Calu3 (cell line): Measurements from ENCODE around the gene CDH4. TPM values are rescaled to one million over a fixed set of nuclear protein-coding genes. Genes with fewer than 3 reads are reported as not detected.

Experiments
- BruUV-seq: library from RNA; stranded (reverse); fragments of 400-500 nt; replicated peaks from 2 replicates; lab custom pipeline; 2021; lab: Mats Ljungman, UMichigan
- CTCF ChIA-PET: fragments of 300-600 bp; sonication (Branson Sonifier 250); formaldehyde crosslinking; loops from one replicate; lab custom pipeline; 2022; ENCODE audit warnings: antibody characterized with exemption; lab: Charles Lee
- DNase-seq: peaks from one replicate; pipeline ENCODE4 v3.0.0; 2022
- H3K27ac Mint-ChIP-seq: one replicate; pipeline ENCODE4 v1.8.0; 2022; ENCODE audit warnings: mixed read lengths; ENCODE audit not compliant: unreplicated experiment
- H3K27me3 Mint-ChIP-seq: one replicate; pipeline ENCODE4 v1.8.0; 2022; ENCODE audit warnings: mixed read lengths; ENCODE audit not compliant: unreplicated experiment
- H3K36me3 Mint-ChIP-seq: one replicate; pipeline ENCODE4 v1.8.0; 2022; ENCODE audit warnings: mild to moderate bottlenecking, moderate library complexity, mixed read lengths; ENCODE audit not compliant: insufficient read depth, unreplicated experiment
- H3K4me1 Mint-ChIP-seq: one replicate; pipeline ENCODE4 v1.8.0; 2022; ENCODE audit warnings: mild to moderate bottlenecking, low read depth, mixed read lengths; ENCODE audit not compliant: unreplicated experiment
- H3K4me3 Mint-ChIP-seq: one replicate; pipeline ENCODE4 v1.8.0; 2022; ENCODE audit warnings: mild to moderate bottlenecking, low read depth, moderate library complexity, mixed read lengths; ENCODE audit not compliant: unreplicated experiment
- H3K9me3 Mint-ChIP-seq: one replicate; pipeline ENCODE4 v1.8.0; 2022; ENCODE audit warnings: low read depth, mixed read lengths; ENCODE audit not compliant: unreplicated experiment
- intact Hi-C: fragments of 100-400 bp; cut with micrococcal nuclease; formaldehyde crosslinking; loops from one replicate; pipeline ENCODE4 v1.10.0; 2022; ENCODE audit not compliant: unreplicated experiment
- total RNA-seq: library from RNA; stranded (reverse); gene quantifications from 2 replicates; pipeline ENCODE4 v1.2.3, GENCODE V29; 2022
- TF ChIP-seq, protein P1 (sequence below): fragments of 200-600 bp; IDR thresholded peaks from one replicate; pipeline ENCODE4 v1.8.0; 2022; ENCODE audit warnings: antibody characterized with exemption; ENCODE audit not compliant: unreplicated experiment

CDH4 gene
- total RNA-seq, 1 experiment from 2014 or later, result not detected

DNA sequence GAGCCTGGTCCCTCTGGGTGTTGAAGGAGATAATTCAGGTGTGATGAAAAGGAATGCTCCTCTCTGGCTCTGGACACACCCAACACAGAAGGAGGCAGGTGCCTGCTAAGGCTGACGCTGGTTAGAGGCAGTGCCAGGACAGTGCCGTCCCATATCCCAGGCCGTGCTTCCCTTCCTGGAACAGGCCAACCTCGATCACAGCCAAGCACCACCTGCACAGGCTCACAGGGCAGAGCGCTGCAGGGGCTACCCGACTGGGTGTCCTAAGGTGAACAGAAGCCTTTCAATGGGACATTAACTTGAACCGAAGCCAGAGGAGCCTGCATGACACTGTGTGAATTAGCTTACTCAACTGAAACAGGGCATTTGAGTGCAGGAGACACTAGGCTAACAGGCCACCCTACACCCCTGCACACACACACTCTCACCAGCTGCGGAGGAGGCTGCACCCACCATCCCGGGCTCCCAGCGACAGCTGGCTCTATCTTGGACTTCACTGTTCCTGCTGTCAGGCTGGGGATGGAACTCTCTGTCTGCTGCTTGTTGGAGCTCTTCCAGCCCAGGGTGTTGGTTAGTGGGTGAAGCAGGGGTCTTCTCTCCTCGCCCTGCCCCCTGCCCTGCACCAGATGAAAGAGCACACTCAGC, 466.4 kb downstream of the CDH4 start:
- H3K9me3 Mint-ChIP-seq, result peaks cover 2% of the 10 kb centered on the region
- H3K4me3 Mint-ChIP-seq, result no peak overlapping the region
- peaks cover 67% of the 10 kb centered on the region for H3K27me3 Mint-ChIP-seq
- no peak for DNase-seq
- BruUV-seq, result no TSS peak
- CTCF ChIA-PET, result interaction anchor here (1.0 kb wide), 1 partner anchor 14 kb away, joined by 3 read pairs; no protein-coding TSS in a partner anchor
- TF ChIP-seq, protein P1, sequence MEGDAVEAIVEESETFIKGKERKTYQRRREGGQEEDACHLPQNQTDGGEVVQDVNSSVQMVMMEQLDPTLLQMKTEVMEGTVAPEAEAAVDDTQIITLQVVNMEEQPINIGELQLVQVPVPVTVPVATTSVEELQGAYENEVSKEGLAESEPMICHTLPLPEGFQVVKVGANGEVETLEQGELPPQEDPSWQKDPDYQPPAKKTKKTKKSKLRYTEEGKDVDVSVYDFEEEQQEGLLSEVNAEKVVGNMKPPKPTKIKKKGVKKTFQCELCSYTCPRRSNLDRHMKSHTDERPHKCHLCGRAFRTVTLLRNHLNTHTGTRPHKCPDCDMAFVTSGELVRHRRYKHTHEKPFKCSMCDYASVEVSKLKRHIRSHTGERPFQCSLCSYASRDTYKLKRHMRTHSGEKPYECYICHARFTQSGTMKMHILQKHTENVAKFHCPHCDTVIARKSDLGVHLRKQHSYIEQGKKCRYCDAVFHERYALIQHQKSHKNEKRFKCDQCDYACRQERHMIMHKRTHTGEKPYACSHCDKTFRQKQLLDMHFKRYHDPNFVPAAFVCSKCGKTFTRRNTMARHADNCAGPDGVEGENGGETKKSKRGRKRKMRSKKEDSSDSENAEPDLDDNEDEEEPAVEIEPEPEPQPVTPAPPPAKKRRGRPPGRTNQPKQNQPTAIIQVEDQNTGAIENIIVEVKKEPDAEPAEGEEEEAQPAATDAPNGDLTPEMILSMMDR, result no peak
- no peaks in the 10 kb centered on the region for H3K4me1 Mint-ChIP-seq
- intact Hi-C loops, result no loop called here
- no peaks in the 10 kb centered on the region for H3K36me3 Mint-ChIP-seq
- no peak overlapping the region for H3K27ac Mint-ChIP-seq

DNA sequence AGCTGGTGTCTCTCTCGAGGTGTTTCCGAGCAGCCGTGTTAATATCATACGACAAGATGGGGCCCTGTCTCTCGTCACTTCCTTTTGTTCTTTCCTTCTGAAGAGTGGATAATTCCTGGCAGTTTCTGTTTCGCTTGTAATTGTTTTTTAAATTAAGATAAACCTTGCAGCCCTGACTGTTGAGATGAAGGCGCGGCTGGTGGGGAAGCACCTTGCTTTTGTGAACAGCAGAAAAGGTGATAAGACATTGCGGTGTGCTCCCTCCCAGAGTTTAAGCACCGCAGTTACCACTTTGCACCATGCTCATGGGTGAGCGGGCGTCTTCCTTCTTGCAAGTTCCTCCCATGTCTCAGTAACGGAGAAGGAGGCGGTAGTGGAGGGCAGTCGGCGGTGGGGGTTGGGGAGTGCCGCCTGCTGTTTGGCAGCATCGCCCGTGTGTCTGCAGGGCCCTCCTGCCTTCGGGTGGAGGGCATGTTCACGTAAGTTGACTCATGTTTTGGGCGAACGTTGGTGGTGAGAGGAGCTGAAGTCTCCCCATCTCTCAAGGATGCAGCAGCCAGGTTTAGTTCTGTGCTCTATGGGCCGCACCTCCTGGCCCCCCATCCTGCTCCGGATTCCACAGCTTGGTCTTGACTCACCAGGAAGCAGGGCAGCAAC, 467.8 kb downstream of the CDH4 start:
- intact Hi-C loops, result no loop called here
- Mint-ChIP-seq H3K36me3 (no peaks in the 10 kb centered on the region), H3K4me3 (no peak overlapping the region), H3K27ac (no peak overlapping the region), H3K4me1 (no peaks in the 10 kb centered on the region), H3K9me3 (no peaks in the 10 kb centered on the region), H3K27me3 (peaks cover 60% of the 10 kb centered on the region)
- BruUV-seq, result no TSS peak
- CTCF ChIA-PET, result interaction anchor here (0.6 kb wide), 1 partner anchor 32 kb away, joined by 4 read pairs; no protein-coding TSS in a partner anchor
- DNase-seq, result no peak
- TF ChIP-seq, protein P1, result no peak

DNA sequence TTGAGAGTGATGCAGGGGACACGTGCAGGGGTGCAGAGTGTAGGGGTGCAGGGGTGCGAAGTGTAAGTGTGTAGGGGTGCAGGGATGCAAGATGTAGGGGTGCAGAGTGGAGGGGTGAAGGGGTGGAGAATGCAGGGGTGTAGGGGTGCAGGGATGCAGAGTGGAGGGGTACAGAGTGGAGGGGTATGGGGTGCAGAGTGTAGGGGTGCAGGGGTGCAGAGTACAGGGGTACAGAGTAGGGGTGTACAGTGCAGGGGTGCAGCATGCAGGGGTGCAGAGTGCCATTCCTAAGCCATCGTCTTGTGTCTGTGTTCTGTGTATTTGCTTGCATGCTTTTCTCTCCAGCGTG, 468.3 kb downstream of the CDH4 start:
- no peaks in the 10 kb centered on the region for H3K36me3 Mint-ChIP-seq
- no peaks in the 10 kb centered on the region for H3K4me1 Mint-ChIP-seq
- intact Hi-C loops, result no loop called here
- peaks cover 57% of the 10 kb centered on the region for H3K27me3 Mint-ChIP-seq
- TF ChIP-seq, protein P1, result no peak
- H3K27ac Mint-ChIP-seq, result no peak overlapping the region
- H3K9me3 Mint-ChIP-seq, result no peaks in the 10 kb centered on the region
- no TSS peak for BruUV-seq
- DNase-seq, result no peak
- no peak overlapping the region for H3K4me3 Mint-ChIP-seq
- CTCF ChIA-PET, result no interaction called here

DNA sequence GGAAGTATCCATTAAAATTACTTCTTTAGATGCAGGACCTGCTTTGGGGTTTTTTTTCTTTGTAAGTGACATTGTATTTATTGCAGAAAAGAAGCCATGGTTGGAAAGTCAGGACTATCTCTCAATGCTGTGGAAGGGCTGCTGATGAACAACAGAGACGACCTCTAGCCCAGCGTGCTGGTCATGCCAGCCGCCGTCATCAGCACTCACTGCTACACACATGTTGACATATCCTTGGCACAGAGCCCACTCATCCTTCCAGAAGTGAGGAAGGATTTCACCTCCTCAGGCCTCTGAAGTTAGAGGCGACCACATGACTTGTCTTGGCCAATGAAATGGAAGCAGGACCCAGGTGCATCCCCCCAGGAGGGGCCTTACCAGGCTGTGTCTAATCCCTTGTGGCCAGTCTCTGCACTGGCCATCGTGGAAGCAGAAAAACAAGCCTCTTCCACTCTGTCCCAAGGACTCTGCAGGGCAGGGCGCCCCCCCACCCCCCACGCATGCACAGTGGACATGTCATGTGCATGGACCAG, 470.2 kb downstream of the CDH4 start:
- TF ChIP-seq, protein P1, result no peak
- CTCF ChIA-PET, result no interaction called here
- intact Hi-C loops, result no loop called here
- no peak overlapping the region for H3K27ac Mint-ChIP-seq
- DNase-seq, result no peak
- no TSS peak for BruUV-seq
- no peaks in the 10 kb centered on the region for H3K9me3 Mint-ChIP-seq
- peaks cover 57% of the 10 kb centered on the region for H3K27me3 Mint-ChIP-seq
- no peak overlapping the region for H3K4me3 Mint-ChIP-seq
- no peaks in the 10 kb centered on the region for H3K4me1 Mint-ChIP-seq
- H3K36me3 Mint-ChIP-seq, result no peaks in the 10 kb centered on the region
